Mucosa of stomach (tissue), 1 donor: Measurements from ENCODE around the gene CYLD.

ENCODE experiments used
- H3K27me3 ChIP-seq: one replicate; pipeline ENCODE4 v1.7.0; 2013; ENCODE audit warnings: mild to moderate bottlenecking, low read length; ENCODE audit not compliant: control insufficient read depth, insufficient read depth
- H3K36me3 ChIP-seq: one replicate; pipeline ENCODE4 v1.7.0; 2013; ENCODE audit warnings: low read length; ENCODE audit not compliant: control insufficient read depth, insufficient read depth
- H3K4me1 ChIP-seq: one replicate; pipeline ENCODE4 v1.7.0; 2013; ENCODE audit warnings: mild to moderate bottlenecking, low read length; ENCODE audit not compliant: control insufficient read depth, insufficient read depth
- H3K4me3 ChIP-seq: one replicate; pipeline ENCODE4 v1.7.0; 2013; ENCODE audit warnings: low read length
- H3K9ac ChIP-seq: one replicate; pipeline ENCODE4 v1.7.0; 2013; ENCODE audit warnings: mild to moderate bottlenecking, low read length, moderate library complexity
- H3K9me3 ChIP-seq: one replicate; pipeline ENCODE4 v1.7.0; 2013; ENCODE audit warnings: mild to moderate bottlenecking, low read length, moderate library complexity; ENCODE audit not compliant: control insufficient read depth
- donor health status: Pancreatic carcinoma.

The CYLD gene

DNA sequence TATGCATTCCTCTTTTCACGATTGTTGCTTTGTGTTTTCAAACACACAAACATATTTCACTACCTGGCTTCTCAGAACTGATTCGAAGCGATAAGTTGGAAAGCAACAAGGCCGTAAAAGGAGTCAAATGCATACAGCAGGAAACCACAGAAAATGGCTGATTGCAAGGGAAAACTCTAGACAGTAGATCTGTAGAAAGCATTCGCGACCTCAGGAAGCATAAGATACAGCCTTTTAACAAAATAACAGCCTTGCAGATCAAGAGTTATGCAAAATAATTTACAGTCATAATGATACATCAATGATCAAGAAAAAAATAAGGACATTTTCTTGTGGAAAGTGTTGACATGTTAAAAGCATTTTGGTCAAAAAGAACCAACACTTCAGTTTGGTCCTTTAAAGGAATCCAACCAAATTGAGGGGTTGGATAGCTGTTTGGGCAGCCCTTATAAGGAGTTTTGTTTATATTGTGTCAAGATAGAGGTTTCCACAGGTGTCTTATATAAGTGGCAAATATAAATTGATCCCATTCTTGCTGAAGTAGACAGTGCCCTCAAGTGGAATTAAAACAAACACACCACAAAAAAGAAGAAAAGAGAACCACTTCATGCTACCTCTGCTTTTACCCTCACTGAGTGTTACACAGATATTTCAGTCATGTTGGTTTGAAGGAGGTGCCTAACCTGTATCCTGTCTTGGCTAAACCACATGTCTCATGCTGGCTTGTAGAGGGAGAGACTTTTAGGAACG, 5.5 kb downstream of the CYLD start:
- H3K4me3 ChIP-seq, result no peak overlapping the region
- H3K27me3 ChIP-seq, result no peaks in the 10 kb centered on the region
- peaks cover 5% of the 10 kb centered on the region for H3K4me1 ChIP-seq

DNA sequence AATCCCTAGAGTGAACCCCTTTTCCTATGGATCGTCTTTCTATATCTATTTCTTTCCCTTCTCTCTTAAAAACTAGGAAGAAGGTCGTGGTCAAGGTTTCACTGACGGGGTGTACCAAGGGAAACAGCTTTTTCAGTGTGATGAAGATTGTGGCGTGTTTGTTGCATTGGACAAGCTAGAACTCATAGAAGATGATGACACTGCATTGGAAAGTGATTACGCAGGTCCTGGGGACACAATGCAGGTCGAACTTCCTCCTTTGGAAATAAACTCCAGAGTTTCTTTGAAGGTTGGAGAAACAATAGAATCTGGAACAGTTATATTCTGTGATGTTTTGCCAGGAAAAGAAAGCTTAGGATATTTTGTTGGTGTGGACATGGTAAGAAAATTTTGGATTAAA, 9.6 kb downstream of the CYLD start:
- no peak overlapping the region for H3K4me3 ChIP-seq
- no peaks in the 10 kb centered on the region for H3K4me1 ChIP-seq
- no peak overlapping the region for H3K9ac ChIP-seq
- H3K36me3 ChIP-seq, result no peaks in the 10 kb centered on the region
- no peaks in the 10 kb centered on the region for H3K9me3 ChIP-seq
- H3K27me3 ChIP-seq, result no peaks in the 10 kb centered on the region

More for the DNA sequence above, 5.5 kb downstream of the CYLD start:
- H3K36me3 ChIP-seq, result no peaks in the 10 kb centered on the region
- H3K9me3 ChIP-seq, result no peaks in the 10 kb centered on the region
- no peak overlapping the region for H3K9ac ChIP-seq

DNA sequence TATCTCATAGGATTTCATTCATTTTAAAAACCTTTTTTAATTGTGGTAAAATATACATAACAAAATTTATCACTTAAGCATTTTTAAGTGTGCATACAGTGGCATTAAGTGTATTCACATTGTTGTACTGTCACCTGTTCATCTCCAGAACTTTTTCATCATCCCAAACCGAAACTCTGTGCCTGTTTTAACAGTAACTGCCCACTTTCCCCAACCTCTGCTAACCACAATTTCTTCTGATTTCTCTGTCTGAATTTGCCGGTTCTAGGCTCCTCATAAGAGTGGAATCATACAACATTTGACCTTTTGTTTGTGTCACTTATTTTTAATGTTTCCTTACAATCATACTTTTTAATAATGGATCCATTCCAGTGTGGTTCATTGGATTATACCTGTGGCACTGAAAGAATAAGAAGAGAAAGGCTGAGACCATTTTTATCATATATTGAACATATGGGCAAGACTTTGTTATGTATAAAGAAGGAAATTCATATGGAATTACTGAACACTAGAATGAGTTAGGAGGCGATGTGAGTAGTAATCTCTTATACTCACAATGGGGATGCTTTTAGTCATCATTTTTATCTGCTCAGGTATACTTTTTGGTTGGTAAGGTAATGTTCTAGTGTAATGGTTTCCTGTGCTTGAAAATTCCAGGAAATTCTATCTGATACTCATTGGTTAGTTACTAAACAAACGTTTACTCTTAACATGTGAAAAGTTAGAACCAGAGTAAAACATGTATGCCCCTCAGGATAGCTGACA, 10.8 kb downstream of the CYLD start:
- Histone ChIP-seq H3K36me3 (no peaks in the 10 kb centered on the region), H3K9me3 (no peaks in the 10 kb centered on the region), H3K27me3 (no peaks in the 10 kb centered on the region), H3K4me3 (no peak overlapping the region), H3K4me1 (no peaks in the 10 kb centered on the region), H3K9ac (no peak overlapping the region)

DNA sequence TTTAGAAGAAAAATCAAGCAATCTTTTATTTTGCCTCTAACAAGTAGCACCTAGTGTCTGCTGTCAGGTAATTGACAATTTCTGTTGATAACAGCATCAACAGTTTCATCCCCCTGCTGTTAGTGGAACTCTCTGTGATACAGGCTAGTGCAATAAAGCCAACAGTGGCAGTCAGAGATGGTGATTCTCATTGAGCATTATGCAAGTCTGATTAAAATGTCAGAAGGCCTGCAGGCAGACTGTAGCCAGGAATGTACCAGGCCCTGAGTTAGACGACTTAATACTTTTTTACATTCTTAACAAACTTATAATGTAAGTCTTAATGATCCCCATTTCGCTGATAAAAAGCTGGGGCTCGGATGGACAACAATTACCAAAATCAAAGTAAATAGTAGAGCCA, 14.6 kb downstream of the CYLD start:
- Histone ChIP-seq H3K4me1 (no peaks in the 10 kb centered on the region), H3K36me3 (no peaks in the 10 kb centered on the region), H3K4me3 (no peak overlapping the region), H3K9me3 (no peaks in the 10 kb centered on the region), H3K9ac (no peak overlapping the region), H3K27me3 (no peaks in the 10 kb centered on the region)

DNA sequence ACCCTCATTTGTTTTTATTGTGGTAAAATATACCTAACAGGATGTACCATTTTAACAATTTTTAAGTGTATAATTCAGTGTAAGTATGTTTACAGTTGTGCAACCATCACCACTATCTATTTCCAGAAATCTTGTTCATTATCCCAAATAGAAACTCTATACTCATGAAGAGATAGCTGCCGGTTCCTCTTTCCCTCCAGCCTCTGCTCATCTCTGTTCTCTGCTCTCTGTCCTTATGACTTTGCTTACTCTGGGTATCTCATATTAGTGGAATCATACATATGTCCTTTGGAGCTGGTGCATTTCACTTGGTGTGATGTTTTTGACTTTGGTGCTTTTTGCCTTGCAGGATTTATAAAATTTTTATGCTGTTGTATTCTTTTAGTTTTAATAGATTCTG, 19.4 kb downstream of the CYLD start:
- no peak overlapping the region for H3K4me3 ChIP-seq
- no peaks in the 10 kb centered on the region for H3K4me1 ChIP-seq
- H3K9ac ChIP-seq, result no peak overlapping the region
- no peaks in the 10 kb centered on the region for H3K27me3 ChIP-seq
- no peaks in the 10 kb centered on the region for H3K36me3 ChIP-seq
- no peaks in the 10 kb centered on the region for H3K9me3 ChIP-seq

GRCh38 chr16:50762241-50762640, 20.4 kb downstream of the CYLD start:
- H3K9me3 ChIP-seq, result no peaks in the 10 kb centered on the region
- H3K9ac ChIP-seq, result no peak overlapping the region
- H3K27me3 ChIP-seq, result no peaks in the 10 kb centered on the region
- H3K36me3 ChIP-seq, result no peaks in the 10 kb centered on the region
- H3K4me3 ChIP-seq, result no peak overlapping the region
- no peaks in the 10 kb centered on the region for H3K4me1 ChIP-seq

- Histone ChIP-seq H3K4me3 (no peak overlapping the region), H3K27me3 (no peaks in the 10 kb centered on the region), H3K9me3 (no peaks in the 10 kb centered on the region), H3K4me1 (no peaks in the 10 kb centered on the region), H3K36me3 (no peaks in the 10 kb centered on the region), H3K9ac (no peak overlapping the region)
Observed at GRCh38 chr16:50763211-50763610, 21.3 kb downstream of the CYLD start.

DNA sequence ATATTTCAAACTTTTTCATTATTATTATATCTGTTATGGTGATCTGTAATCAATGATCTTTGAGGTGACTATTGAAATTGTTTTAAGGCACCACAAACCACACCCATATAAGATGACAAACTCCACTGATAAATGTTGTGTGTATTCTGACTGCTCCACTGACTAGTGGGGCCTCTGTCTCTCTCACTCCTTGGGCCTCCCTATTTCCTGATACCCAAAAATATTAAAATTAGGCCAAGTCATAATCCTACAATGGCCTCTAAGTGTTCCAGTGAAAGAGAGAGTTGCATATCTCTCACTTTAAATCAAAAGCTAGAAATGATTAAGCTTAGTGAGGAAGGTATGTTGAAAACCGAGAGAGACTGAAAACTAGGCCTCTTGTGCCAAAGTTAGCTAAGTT, 23.4 kb downstream of the CYLD start:
- Histone ChIP-seq H3K27me3 (no peaks in the 10 kb centered on the region), H3K4me1 (no peaks in the 10 kb centered on the region), H3K9ac (no peak overlapping the region), H3K36me3 (no peaks in the 10 kb centered on the region), H3K4me3 (no peak overlapping the region), H3K9me3 (no peaks in the 10 kb centered on the region)

DNA sequence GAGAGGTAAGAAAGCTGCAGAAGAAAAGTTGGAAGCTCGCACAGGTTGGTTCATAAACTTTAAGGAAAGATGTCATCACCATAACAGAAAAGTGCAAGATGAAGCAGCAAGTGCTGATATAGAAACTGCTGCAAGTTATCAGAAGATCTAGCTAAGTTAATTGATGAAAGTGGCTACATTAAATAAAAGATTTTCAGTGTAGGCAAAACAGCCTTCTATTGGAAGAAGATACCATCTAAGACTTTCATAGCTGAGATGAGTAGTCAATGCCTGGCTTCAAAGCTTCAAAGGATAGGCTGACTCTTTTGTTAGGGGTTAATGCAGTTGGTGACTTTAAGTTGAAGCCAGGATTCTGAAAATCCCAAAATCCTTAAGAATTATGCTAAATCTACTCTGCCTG, 24.0 kb downstream of the CYLD start:
- H3K4me1 ChIP-seq, result no peaks in the 10 kb centered on the region
- H3K4me3 ChIP-seq, result no peak overlapping the region
- no peaks in the 10 kb centered on the region for H3K9me3 ChIP-seq
- no peaks in the 10 kb centered on the region for H3K36me3 ChIP-seq
- H3K9ac ChIP-seq, result no peak overlapping the region
- H3K27me3 ChIP-seq, result no peaks in the 10 kb centered on the region

GRCh38 chr16:50767197-50767596, 25.3 kb downstream of the CYLD start:
- Histone ChIP-seq H3K4me1 (no peaks in the 10 kb centered on the region), H3K27me3 (no peaks in the 10 kb centered on the region), H3K9me3 (no peaks in the 10 kb centered on the region), H3K4me3 (no peak overlapping the region), H3K36me3 (no peaks in the 10 kb centered on the region), H3K9ac (no peak overlapping the region)

GRCh38 chr16:50771366-50771765, 29.5 kb downstream of the CYLD start:
- H3K9me3 ChIP-seq, result no peaks in the 10 kb centered on the region
- H3K27me3 ChIP-seq, result no peaks in the 10 kb centered on the region
- H3K4me3 ChIP-seq, result no peak overlapping the region
- no peaks in the 10 kb centered on the region for H3K4me1 ChIP-seq
- no peaks in the 10 kb centered on the region for H3K36me3 ChIP-seq
- no peak overlapping the region for H3K9ac ChIP-seq

- no peaks in the 10 kb centered on the region for H3K36me3 ChIP-seq
- H3K27me3 ChIP-seq, result no peaks in the 10 kb centered on the region
Observed at GRCh38 chr16:50774405-50774804, 32.5 kb downstream of the CYLD start.

More at GRCh38 chr16:50774405-50774804, 32.5 kb downstream of the CYLD start:
- no peak overlapping the region for H3K9ac ChIP-seq
- H3K4me1 ChIP-seq, result no peaks in the 10 kb centered on the region
- no peak overlapping the region for H3K4me3 ChIP-seq
- no peaks in the 10 kb centered on the region for H3K9me3 ChIP-seq
